GM06990 (cell line): ENCODE measurements around the gene IL37.

Source experiments
- DNase-seq: peaks from one replicate; pipeline ENCODE4 v3.0.0-alpha.2; 2011; ENCODE audit not compliant: insufficient read length; ENCODE audit errors: extremely low read depth
- H3K27me3 ChIP-seq: replicated peaks from 2 replicates; pipeline ENCODE4 v1.6.0; 2011; ENCODE audit warnings: low read length; ENCODE audit not compliant: control insufficient read depth, insufficient read depth
- H3K36me3 ChIP-seq: 2 replicates; pipeline ENCODE4 v1.5.1; 2011; ENCODE audit warnings: low read length; ENCODE audit not compliant: control insufficient read depth, insufficient read depth
- H3K4me3 ChIP-seq: replicated peaks from 2 replicates; pipeline ENCODE4 v1.5.1; 2011; ENCODE audit warnings: low read depth, mild to moderate bottlenecking, control low read depth, low read length
- TF ChIP-seq, protein P1 (sequence below): IDR thresholded peaks from 2 replicates; pipeline ENCODE4 v1.5.1; 2011; ENCODE audit warnings: low read length, control low read depth, mild to moderate bottlenecking, inconsistent platforms; ENCODE audit not compliant: insufficient read depth, poor library complexity, severe bottlenecking

The IL37 gene

DNA sequence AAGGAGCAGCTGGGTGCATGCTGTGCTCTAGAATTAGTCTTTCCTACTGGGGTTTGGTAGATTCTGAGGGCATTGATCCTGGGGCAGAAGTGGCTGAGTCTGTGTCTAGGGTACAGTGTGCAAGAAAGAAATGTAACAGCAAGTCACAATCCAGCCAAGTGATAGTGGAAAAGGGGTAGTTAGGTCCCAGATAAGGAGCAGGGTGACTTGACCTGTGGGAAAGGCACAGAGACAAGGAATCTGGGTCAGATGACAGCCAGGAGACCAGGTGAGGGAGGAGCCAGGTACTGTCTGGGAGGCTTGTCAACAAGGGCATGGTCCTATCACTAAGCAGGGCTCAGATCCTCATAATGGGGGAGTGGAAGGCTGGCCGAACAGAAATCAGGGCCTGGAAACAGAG lies 8.1 kb downstream of the IL37 start:
- DNase-seq, result no peak
- TF ChIP-seq, protein P1, sequence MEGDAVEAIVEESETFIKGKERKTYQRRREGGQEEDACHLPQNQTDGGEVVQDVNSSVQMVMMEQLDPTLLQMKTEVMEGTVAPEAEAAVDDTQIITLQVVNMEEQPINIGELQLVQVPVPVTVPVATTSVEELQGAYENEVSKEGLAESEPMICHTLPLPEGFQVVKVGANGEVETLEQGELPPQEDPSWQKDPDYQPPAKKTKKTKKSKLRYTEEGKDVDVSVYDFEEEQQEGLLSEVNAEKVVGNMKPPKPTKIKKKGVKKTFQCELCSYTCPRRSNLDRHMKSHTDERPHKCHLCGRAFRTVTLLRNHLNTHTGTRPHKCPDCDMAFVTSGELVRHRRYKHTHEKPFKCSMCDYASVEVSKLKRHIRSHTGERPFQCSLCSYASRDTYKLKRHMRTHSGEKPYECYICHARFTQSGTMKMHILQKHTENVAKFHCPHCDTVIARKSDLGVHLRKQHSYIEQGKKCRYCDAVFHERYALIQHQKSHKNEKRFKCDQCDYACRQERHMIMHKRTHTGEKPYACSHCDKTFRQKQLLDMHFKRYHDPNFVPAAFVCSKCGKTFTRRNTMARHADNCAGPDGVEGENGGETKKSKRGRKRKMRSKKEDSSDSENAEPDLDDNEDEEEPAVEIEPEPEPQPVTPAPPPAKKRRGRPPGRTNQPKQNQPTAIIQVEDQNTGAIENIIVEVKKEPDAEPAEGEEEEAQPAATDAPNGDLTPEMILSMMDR, result no peak
- no peaks in the 10 kb centered on the region for H3K27me3 ChIP-seq

DNA sequence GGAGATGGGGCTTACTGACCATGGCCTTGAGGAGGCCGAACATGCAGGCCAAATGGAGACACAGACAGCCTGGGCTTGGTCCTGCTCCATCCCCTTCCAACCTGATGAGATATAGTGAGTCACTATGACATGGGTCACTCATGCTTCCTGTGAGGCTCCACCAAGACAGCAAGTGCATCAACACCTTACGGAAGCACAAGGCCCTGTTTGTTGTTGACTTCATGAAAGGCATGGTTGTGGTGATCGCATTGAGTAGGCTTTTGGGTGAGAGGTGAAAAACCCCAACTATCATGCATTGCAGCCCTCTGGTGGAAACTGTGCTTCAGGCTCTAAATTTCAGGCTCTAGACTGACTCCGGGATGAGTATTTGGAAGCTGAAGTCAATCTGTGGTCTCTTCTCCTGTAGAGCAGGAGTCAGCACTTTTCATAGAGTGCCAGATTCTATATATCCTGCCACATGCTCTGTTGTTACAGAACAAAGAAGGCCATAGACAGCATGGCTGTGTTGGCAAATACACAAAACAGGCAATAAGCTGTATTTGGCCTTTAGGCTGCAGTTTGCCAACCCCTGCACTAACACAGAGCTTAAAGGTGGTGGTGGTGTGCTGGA lies 10.1 kb downstream of the IL37 start:
- DNase-seq, result no peak
- Histone ChIP-seq H3K27me3 (no peaks in the 10 kb centered on the region), H3K4me3 (no peak overlapping the region), H3K36me3 (no peaks in the 10 kb centered on the region)
- TF ChIP-seq, protein P1, result no peak

More for the DNA sequence above, 8.1 kb downstream of the IL37 start:
- H3K4me3 ChIP-seq, result no peak overlapping the region
- no peaks in the 10 kb centered on the region for H3K36me3 ChIP-seq

DNA sequence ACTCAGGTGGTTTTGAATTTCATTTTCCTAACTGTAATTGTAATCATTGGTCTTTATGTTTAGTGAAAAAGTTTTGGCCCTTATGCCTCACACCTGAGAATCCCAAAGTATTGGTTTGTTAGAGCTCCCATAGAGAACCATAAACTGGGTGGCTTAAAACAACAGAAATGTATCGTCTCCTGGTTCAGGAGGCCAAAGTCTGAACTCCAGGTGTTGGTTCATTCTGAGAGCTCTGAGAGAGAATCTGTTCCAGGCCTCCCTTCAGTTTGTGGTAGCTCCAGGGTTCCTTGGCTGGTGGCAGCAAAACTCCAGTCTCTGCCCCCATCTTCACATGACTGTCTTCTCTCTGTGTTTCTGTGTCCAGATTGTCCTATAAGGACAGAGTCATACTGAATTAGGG lies 11.0 kb downstream of the IL37 start:
- Histone ChIP-seq H3K27me3 (no peaks in the 10 kb centered on the region), H3K36me3 (no peaks in the 10 kb centered on the region), H3K4me3 (no peak overlapping the region)
- DNase-seq, result no peak
- TF ChIP-seq, protein P1, result no peak

DNA sequence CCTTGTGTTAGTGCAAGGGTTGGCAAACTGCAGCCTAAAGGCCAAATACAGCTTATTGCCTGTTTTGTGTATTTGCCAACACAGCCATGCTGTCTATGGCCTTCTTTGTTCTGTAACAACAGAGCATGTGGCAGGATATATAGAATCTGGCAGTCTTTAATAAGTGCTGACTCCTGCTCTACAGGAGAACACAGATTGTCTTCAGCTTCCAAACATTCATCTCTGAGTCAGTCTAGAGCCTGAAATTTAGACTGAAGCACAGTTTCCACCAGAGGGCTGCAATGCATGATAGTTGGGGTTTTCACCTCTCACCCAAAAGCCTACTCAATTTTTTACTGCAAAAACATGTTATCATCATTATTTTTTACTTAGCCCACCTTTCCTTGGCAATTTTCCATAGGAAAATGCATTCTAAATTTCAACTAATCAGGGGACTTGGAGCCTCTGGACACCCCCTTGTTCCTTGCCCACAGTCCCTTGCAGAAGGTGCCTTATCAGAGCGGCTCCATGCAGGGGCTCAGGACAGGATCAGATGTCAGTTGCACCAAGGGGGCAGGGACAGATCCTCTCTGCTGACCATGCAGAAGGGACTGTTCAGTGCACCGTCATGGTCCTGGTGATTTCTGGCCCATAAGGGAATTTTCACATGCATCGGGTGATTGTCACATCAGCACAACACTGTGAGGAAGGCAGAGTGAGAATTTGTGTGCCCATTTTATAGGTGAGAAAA lies 12.4 kb downstream of the IL37 start:
- H3K36me3 ChIP-seq, result no peaks in the 10 kb centered on the region
- H3K27me3 ChIP-seq, result no peaks in the 10 kb centered on the region
- H3K4me3 ChIP-seq, result no peak overlapping the region
- no peak for DNase-seq
- TF ChIP-seq, protein P1, result no peak

DNA sequence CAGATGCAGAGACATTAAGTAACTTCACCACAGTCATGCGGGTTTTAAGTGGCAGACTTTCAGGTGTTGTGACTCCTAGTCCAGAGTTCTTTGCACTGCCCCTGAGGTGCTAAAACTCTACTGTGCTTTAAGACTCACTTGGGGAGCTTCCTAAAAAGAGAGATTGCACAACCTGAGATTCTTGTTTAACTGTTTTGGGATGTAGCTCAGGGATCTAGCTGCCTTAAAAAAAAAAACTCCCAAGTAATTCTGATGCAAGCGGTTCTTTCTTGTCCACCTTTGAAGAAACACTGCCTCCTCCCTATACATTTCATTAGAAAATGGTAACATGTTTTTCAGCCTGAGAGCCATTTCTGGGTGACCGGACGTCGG lies 13.0 kb downstream of the IL37 start:
- DNase-seq, result no peak
- Histone ChIP-seq H3K27me3 (no peaks in the 10 kb centered on the region), H3K4me3 (no peak overlapping the region), H3K36me3 (no peaks in the 10 kb centered on the region)
- TF ChIP-seq, protein P1, result no peak

DNA sequence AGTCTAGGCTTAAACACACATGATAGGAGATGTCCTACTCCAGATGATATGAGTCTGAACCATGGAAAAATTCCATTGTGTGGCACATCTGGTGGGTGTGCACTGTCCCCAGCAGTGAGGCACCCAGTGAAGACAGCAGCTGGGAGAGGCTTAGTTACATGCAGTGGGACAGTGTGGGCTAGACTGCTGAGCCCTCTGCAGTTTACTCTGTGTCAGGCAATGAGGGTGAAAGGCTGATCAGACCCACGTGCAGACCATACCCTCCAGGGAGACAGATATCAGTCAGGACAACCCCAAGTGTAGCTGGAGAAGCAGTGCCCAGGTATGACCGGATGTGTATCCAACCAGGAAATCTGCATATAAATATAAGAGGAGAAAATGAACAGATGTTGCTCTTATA lies 13.4 kb downstream of the IL37 start:
- H3K36me3 ChIP-seq, result no peaks in the 10 kb centered on the region
- H3K27me3 ChIP-seq, result no peaks in the 10 kb centered on the region
- no peak overlapping the region for H3K4me3 ChIP-seq
- DNase-seq, result no peak
- TF ChIP-seq, protein P1, result no peak
